HG03025 (cell line): Measurements from ENCODE around the gene NCAM2.

Experiments used
- ATAC-seq: cut with Tn5 transposase; IDR thresholded peaks from one replicate; pipeline ENCODE4 v1.9.1; 2021; ENCODE audit warnings: mild to moderate bottlenecking, moderate library complexity; ENCODE audit not compliant: unreplicated experiment, low FRiP score

The NCAM2 gene

GRCh38 chr21:20997636-20998455, at the start of gene NCAM2:
NCAM2 (plus strand) TSS chr21:20998409.
- no peak for ATAC-seq

- ATAC-seq = no peak
Measured at GRCh38 chr21:20949884-20950283, 48.3 kb upstream of the NCAM2 start.

- no peak for ATAC-seq
Measured at GRCh38 chr21:20965816-20966215, 32.4 kb upstream of the NCAM2 start.

GRCh38 chr21:20968391-20968790, 29.8 kb upstream of the NCAM2 start:
- no peak for ATAC-seq

- ATAC-seq = no peak
Measured at GRCh38 chr21:20970691-20971090, 27.5 kb upstream of the NCAM2 start.

- ATAC-seq = no peak
Measured at GRCh38 chr21:20971296-20971921, 26.8 kb upstream of the NCAM2 start.

- no peak for ATAC-seq
Measured at GRCh38 chr21:20994790-20995189, 3.4 kb upstream of the NCAM2 start.

- no peak for ATAC-seq
Measured at GRCh38 chr21:20996421-20997310, 1.5 kb upstream of the NCAM2 start.

- no peak for ATAC-seq
Measured at GRCh38 chr21:20997311-20997635, 936 bp upstream of the NCAM2 start.

- no peak for ATAC-seq
Measured at GRCh38 chr21:20998456-20998789, 214 bp downstream of the NCAM2 start.

GRCh38 chr21:20998886-20999285, 677 bp downstream of the NCAM2 start:
- ATAC-seq = no peak

GRCh38 chr21:20999659-21000058, 1.4 kb downstream of the NCAM2 start:
- no peak for ATAC-seq

- no peak for ATAC-seq
Measured at GRCh38 chr21:21000591-21001175, 2.5 kb downstream of the NCAM2 start.

- ATAC-seq = no peak
Measured at GRCh38 chr21:21001591-21002100, 3.4 kb downstream of the NCAM2 start.

- ATAC-seq = no peak
Measured at GRCh38 chr21:21002153-21002552, 3.9 kb downstream of the NCAM2 start.

- no peak for ATAC-seq
Measured at GRCh38 chr21:21003701-21004100, 5.5 kb downstream of the NCAM2 start.

GRCh38 chr21:21007606-21008005, 9.4 kb downstream of the NCAM2 start:
- no peak for ATAC-seq

GRCh38 chr21:21010228-21010627, 12.0 kb downstream of the NCAM2 start:
- no peak for ATAC-seq

- no peak for ATAC-seq
Measured at GRCh38 chr21:21010698-21011097, 12.5 kb downstream of the NCAM2 start.

GRCh38 chr21:21018821-21019220, 20.6 kb downstream of the NCAM2 start:
- ATAC-seq = no peak

GRCh38 chr21:21019681-21020080, 21.5 kb downstream of the NCAM2 start:
- ATAC-seq = no peak
